Thyroid gland (tissue), 4 donors: Measurements from ENCODE around the gene DOK4. TPM values are rescaled to one million over a fixed set of nuclear protein-coding genes. Genes with fewer than 3 reads are reported as not detected.

Source experiments
- DNase-seq, 2 donors: peaks; one replicate each; pipeline ENCODE4 v3.0.0-alpha.2; 2019
- H3K27ac ChIP-seq, 3 donors: fragments of 200-600 bp; sonication (generic); 1 replicate in 2 of 3; 2 replicates in 1 of 3; pipeline ENCODE4 v1.5.1; 2016 to 2019; ENCODE audit warnings: mild to moderate bottlenecking in 1 of 3, moderate library complexity in 1 of 3
- H3K27me3 ChIP-seq: fragments of 200-600 bp; sonication (generic); one replicate; pipeline ENCODE4 v1.5.1; 2019
- H3K36me3 ChIP-seq, 2 donors: fragments of 200-600 bp; sonication (generic); one replicate each; pipeline ENCODE4 v1.5.1; 2016 to 2019
- H3K4me1 ChIP-seq, 2 donors: fragments of 200-600 bp; sonication (generic); one replicate each; pipeline ENCODE4 v1.5.1; 2017 to 2019
- H3K4me3 ChIP-seq, 3 donors: fragments of 200-600 bp; sonication (generic); replicated peaks in 1 of 3; 1 replicate in 2 of 3; 2 replicates in 1 of 3; pipeline ENCODE4 v1.5.1; 2016; ENCODE audit warnings: mild to moderate bottlenecking in 1 of 3
- H3K9me3 ChIP-seq: fragments of 200-600 bp; sonication (generic); one replicate; pipeline ENCODE4 v1.5.1; 2017
- POLR2A ChIP-seq, 2 donors: fragments of 450-650 bp; IDR thresholded peaks; one replicate each; pipeline ENCODE4 v1.6.1; 2017; ENCODE audit warnings: antibody characterized with exemption in 2 of 2, mild to moderate bottlenecking in 2 of 2, moderate library complexity in 1 of 2
- whole genome bisulfite sequencing, 2 donors: methylation state at CpG; one replicate each; pipeline ENCODE4 v1.1.5; 2017; 5-methylcytosine and 5-hydroxymethylcytosine counted together
- intact Hi-C: fragments of 100-400 bp; cut with DNase I; formaldehyde crosslinking; loops from one replicate; pipeline ENCODE4 v1.15.1; 2023
- total RNA-seq, 4 donors: library from RNA; depleted of rRNA; stranded (reverse); fragments of >200 nt; gene quantifications; one replicate each; pipeline ENCODE4 v1.2.3, GENCODE V29; 2016
- TF ChIP-seq, protein P1 (sequence below), 6 experiments: fragments of 200-600 bp in 3 of 6; fragments of 450-650 bp in 3 of 6; sonication (generic) in 3 of 6; IDR thresholded peaks; one replicate each; pipeline ENCODE4 v1.5.1; 2016 to 2019; ENCODE audit warnings: antibody characterized with exemption in 6 of 6, mild to moderate bottlenecking in 2 of 6, inconsistent platforms in 1 of 6, moderate library complexity in 1 of 6

The DOK4 gene
- total RNA-seq, 4 donors from 2014 or later = 9.1 to 27.3 (median 13.3) TPM

DNA sequence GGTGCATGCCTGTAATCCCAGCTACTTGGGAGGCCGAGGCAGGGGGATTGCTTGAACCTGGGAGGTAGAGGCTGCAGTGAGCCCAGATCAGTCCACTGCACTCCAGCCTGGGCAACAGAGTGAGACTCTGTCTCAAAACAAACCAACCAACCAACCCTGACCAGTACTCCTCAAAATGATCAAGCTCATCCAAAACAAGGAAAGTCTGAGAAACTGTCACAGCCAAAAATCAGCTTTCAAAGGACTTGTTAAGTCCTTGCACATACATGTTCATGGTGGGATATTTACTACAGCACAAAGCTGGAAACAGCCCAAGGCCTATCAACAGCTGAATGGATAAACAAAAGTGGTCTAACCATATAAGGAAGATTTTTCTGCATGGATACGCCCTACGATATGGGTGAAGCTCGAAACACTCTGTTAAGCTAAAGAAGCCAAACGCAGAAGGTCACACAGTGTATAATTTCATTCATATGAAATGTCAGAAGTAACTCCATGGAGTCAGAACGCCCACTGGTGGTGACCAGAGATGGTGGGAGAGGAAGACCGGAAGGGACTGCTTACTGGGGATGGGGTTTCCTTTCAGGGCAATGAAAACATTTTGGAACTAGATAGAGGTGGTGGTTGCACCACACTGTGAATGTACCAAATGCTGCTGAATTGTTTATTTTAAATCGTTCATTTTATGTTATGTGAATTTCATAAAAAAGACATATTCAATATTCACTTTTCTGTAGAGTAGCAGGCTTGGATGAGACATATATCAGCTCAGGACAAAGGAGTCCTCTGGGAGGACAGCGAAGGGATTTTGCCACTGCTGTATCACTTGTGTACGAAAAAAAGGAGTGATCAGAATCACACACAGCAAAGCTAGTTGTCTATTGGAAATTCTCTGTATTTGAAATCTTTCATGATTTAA is 64.0 kb downstream of the DOK4 start:
- 40 to 47% methylated on average over 10 of the region's 10 CpGs for WGBS, 2 donors
- peak; percentile 38 to 47 for DNase-seq
- no peaks in the 10 kb centered on the region for H3K27me3 ChIP-seq
- no peak overlapping the region for H3K27ac ChIP-seq
- no peak for TF ChIP-seq POLR2A (IDR thresholded peaks at IDR 0.05)
- TF ChIP-seq, protein P1, sequence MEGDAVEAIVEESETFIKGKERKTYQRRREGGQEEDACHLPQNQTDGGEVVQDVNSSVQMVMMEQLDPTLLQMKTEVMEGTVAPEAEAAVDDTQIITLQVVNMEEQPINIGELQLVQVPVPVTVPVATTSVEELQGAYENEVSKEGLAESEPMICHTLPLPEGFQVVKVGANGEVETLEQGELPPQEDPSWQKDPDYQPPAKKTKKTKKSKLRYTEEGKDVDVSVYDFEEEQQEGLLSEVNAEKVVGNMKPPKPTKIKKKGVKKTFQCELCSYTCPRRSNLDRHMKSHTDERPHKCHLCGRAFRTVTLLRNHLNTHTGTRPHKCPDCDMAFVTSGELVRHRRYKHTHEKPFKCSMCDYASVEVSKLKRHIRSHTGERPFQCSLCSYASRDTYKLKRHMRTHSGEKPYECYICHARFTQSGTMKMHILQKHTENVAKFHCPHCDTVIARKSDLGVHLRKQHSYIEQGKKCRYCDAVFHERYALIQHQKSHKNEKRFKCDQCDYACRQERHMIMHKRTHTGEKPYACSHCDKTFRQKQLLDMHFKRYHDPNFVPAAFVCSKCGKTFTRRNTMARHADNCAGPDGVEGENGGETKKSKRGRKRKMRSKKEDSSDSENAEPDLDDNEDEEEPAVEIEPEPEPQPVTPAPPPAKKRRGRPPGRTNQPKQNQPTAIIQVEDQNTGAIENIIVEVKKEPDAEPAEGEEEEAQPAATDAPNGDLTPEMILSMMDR (IDR thresholded peaks at IDR 0.05) = peak in 5 of 6 experiments; percentile 27 to 53 (median 45)
- no peak overlapping the region for H3K4me3 ChIP-seq
- peaks cover 3 to 33% of the 10 kb centered on the region in 2 donors for H3K4me1 ChIP-seq
- peaks cover 0 to 1% of the 10 kb centered on the region in 2 donors for H3K36me3 ChIP-seq
- H3K9me3 ChIP-seq = no peaks in the 10 kb centered on the region
- intact Hi-C loops = no loop called here

Other genes starting within 250 kb of the DOK4 start
- gene ARL2BP, start 241.2 kb downstream of the DOK4 start, total RNA-seq = 10 to 100 TPM; 51.2 to 68.9 (median 60.0) TPM
- gene PLLP, start 201.8 kb downstream of the DOK4 start, total RNA-seq = 10 to 100 TPM; 13.6 to 38.5 (median 30.1) TPM
- not detected for gene CCL22, start 127.7 kb downstream of the DOK4 start, total RNA-seq
- 10 to 100 TPM in 3 of 4 donors, 1 to 10 TPM in 1; 3.3 to 12.6 (median 10.9) TPM for gene CX3CL1, start 114.0 kb downstream of the DOK4 start, total RNA-seq
- not detected for gene CCL17, start 81.7 kb downstream of the DOK4 start, total RNA-seq
- 10 to 100 TPM; 29.2 to 41.2 (median 35.5) TPM for gene CIAPIN1, start 39.1 kb downstream of the DOK4 start, total RNA-seq
- gene COQ9, start 39.0 kb downstream of the DOK4 start, total RNA-seq = 100 to 1,000 TPM in 1 of 4 donors, 10 to 100 TPM in 3; 41.8 to 112 (median 76.1) TPM
- gene POLR2C, start 23.8 kb downstream of the DOK4 start, total RNA-seq = 100 to 1,000 TPM; 126 to 212 (median 174) TPM
- gene CCDC102A, start 50.1 kb upstream of the DOK4 start, total RNA-seq = 10 to 100 TPM; 13.1 to 34.9 (median 18.9) TPM
- under 1 TPM; 0.22 to 0.63 (median 0.33) TPM for gene ADGRG5, start 56.1 kb upstream of the DOK4 start, total RNA-seq
- 100 to 1,000 TPM; 120 to 295 (median 239) TPM for gene ADGRG1, start 142.1 kb upstream of the DOK4 start, total RNA-seq
- 10 to 100 TPM in 2 of 4 donors, 1 to 10 TPM in 2; 3.8 to 14.2 (median 8.2) TPM for gene ADGRG3, start 181.8 kb upstream of the DOK4 start, total RNA-seq
- 1 to 10 TPM in 1 of 4 donors, under 1 TPM in 1, not detected in 2; 0.22 to 7.1 TPM for gene DRC7, start 208.3 kb upstream of the DOK4 start, total RNA-seq
- gene KATNB1, start 249.3 kb upstream of the DOK4 start, total RNA-seq = 10 to 100 TPM; 11.4 to 27.6 (median 26.1) TPM